Spleen (tissue), 7 donors: ENCODE results near the gene SPTAN1.
A peak's percentile ranks its signal among the peaks of the same experiment; 100 is the strongest.

Source experiments
- POLR2A ChIP-seq, 3 donors: fragments of 450-650 bp; IDR thresholded peaks; one replicate each; pipeline ENCODE4 v1.5.1; 2017; ENCODE audit warnings: antibody characterized with exemption in 3 of 3, mild to moderate bottlenecking in 1 of 3
- POLR2AphosphoS5 ChIP-seq, 3 donors: sonication (generic); formaldehyde crosslinking; IDR thresholded peaks; one replicate each; pipeline ENCODE4 v1.5.1; 2017; ENCODE audit warnings: antibody characterized with exemption in 3 of 3
- TF ChIP-seq, protein P1 (sequence below), 11 experiments: fragments of 200-600 bp in 7 of 11; fragments of 450-650 bp in 4 of 11; sonication (generic) in 4 of 11; IDR thresholded peaks in 8 of 11; conservative IDR thresholded peaks in 3 of 11; 1 replicate in 7 of 11; 2 replicates in 4 of 11; pipeline versions ENCODE4 v1.4.0 to v1.8.0; 2016 to 2021; ENCODE audit warnings: antibody characterized with exemption in 11 of 11, inconsistent platforms in 4 of 11, mild to moderate bottlenecking in 1 of 11
- donor health status: DM: no; HTN: no; CAD: no; lungs with moderate emphysema.
- donor health status: DM: no; HTN: no; CAD: no.
- donor health status: DM: no; HTN: no; CAD: no.

DNA sequence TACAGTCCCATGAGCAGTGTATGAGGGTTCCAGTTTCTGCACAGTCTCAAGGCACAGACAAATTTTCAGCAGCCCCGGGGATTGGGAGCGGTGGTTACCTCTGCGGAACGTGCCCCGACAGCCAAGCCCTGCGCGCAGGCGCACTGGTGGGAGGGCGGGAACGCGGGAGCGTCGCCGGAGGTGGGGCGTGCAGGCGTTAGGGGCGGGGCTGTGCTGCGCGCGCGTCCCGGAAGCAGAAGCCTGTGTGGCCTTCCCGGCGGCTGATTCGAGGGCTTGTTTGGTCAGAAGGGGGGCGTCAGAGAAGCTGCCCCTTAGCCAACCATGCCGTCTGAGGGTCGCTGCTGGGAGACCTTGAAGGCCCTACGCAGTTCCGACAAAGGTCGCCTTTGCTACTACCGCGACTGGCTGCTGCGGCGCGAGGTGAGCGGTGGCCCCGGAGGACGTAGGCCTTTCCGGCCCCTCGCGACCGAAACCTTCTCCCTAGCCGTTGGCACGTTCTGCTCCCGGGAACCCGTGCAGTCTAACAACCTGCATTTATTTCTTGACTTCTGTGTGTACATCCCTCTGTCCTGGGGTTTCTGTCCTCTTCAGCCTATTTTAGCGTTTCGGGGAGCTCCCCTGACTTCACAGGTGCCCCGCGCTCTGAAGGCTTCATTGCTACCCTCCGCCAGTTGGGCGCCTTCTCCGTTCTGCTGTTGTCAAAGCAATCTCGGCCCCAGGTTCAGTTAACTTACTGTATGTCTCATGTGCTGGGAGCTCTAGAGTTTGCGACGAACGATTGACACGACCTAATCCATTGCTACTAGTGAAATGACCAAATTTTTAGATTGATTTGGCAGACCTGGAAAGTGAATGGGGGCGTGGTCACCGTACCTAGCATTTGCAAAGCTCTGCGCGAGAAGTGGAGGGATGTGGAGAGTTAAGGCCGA, 47.6 kb upstream of the SPTAN1 start, which contains the start of gene GLE1:
- TF ChIP-seq POLR2AphosphoS5 (IDR thresholded peaks at IDR 0.05): peak; percentile 96 to 97 (median 97)
- TF ChIP-seq, protein P1, sequence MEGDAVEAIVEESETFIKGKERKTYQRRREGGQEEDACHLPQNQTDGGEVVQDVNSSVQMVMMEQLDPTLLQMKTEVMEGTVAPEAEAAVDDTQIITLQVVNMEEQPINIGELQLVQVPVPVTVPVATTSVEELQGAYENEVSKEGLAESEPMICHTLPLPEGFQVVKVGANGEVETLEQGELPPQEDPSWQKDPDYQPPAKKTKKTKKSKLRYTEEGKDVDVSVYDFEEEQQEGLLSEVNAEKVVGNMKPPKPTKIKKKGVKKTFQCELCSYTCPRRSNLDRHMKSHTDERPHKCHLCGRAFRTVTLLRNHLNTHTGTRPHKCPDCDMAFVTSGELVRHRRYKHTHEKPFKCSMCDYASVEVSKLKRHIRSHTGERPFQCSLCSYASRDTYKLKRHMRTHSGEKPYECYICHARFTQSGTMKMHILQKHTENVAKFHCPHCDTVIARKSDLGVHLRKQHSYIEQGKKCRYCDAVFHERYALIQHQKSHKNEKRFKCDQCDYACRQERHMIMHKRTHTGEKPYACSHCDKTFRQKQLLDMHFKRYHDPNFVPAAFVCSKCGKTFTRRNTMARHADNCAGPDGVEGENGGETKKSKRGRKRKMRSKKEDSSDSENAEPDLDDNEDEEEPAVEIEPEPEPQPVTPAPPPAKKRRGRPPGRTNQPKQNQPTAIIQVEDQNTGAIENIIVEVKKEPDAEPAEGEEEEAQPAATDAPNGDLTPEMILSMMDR (IDR thresholded peaks at IDR 0.05 in 8 of 11, conservative IDR thresholded peaks at IDR 0.05 in 3 of 11): peak in 1 of 11 experiments; percentile 22
- peak in 2 of 3 donors; percentile 26 to 44 for TF ChIP-seq POLR2A (IDR thresholded peaks at IDR 0.05)
